Neural cell (in vitro differentiated cells): ENCODE data around the gene TCF15.

Experiments used
- EP300 ChIP-seq: fragments of 450-650 bp; conservative IDR thresholded peaks from 2 replicates; pipeline ENCODE4 v1.6.1; 2014; ENCODE audit warnings: antibody characterized with exemption, mild to moderate bottlenecking, moderate library complexity; ENCODE audit not compliant: poor library complexity, severe bottlenecking
- EZH2 ChIP-seq: fragments of 200-600, 300-800 bp; shearing (Covaris generic), sonication (generic); IDR thresholded peaks from 2 replicates; pipeline ENCODE4 v1.6.1; 2014; ENCODE audit warnings: antibody characterized with exemption, low read length, borderline replicate concordance, mild to moderate bottlenecking; ENCODE audit not compliant: insufficient read depth, poor library complexity, severe bottlenecking
- MXI1 ChIP-seq: fragments of 450-650 bp; conservative IDR thresholded peaks from 2 replicates; pipeline ENCODE4 v1.6.1; 2014; ENCODE audit warnings: antibody characterized with exemption, mild to moderate bottlenecking; ENCODE audit not compliant: poor library complexity, severe bottlenecking
- POLR2AphosphoS5 ChIP-seq: IDR thresholded peaks from 2 replicates; pipeline ENCODE4 v1.6.1; 2012
- RAD21 ChIP-seq: fragments of 450-650 bp; conservative IDR thresholded peaks from 2 replicates; pipeline ENCODE4 v1.6.1; 2014; ENCODE audit warnings: antibody characterized with exemption, mild to moderate bottlenecking, moderate library complexity
- REST ChIP-seq: IDR thresholded peaks from 2 replicates; pipeline ENCODE4 v1.6.1; 2012; ENCODE audit warnings: borderline replicate concordance
- TAF1 ChIP-seq: IDR thresholded peaks from 2 replicates; pipeline ENCODE4 v1.6.1; 2012; ENCODE audit warnings: low read depth
- TF ChIP-seq, protein P1 (sequence below): fragments of 450-650 bp; IDR thresholded peaks from 2 replicates; pipeline ENCODE4 v1.5.1; 2014; ENCODE audit warnings: antibody characterized with exemption, mild to moderate bottlenecking, moderate library complexity; ENCODE audit not compliant: poor library complexity, severe bottlenecking

- TF ChIP-seq, protein P1, sequence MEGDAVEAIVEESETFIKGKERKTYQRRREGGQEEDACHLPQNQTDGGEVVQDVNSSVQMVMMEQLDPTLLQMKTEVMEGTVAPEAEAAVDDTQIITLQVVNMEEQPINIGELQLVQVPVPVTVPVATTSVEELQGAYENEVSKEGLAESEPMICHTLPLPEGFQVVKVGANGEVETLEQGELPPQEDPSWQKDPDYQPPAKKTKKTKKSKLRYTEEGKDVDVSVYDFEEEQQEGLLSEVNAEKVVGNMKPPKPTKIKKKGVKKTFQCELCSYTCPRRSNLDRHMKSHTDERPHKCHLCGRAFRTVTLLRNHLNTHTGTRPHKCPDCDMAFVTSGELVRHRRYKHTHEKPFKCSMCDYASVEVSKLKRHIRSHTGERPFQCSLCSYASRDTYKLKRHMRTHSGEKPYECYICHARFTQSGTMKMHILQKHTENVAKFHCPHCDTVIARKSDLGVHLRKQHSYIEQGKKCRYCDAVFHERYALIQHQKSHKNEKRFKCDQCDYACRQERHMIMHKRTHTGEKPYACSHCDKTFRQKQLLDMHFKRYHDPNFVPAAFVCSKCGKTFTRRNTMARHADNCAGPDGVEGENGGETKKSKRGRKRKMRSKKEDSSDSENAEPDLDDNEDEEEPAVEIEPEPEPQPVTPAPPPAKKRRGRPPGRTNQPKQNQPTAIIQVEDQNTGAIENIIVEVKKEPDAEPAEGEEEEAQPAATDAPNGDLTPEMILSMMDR: no peak
- no peak for TF ChIP-seq POLR2AphosphoS5
- TF ChIP-seq REST: no peak
- no peak for TF ChIP-seq EZH2
- no peak for TF ChIP-seq EP300
- TF ChIP-seq RAD21: no peak
- TF ChIP-seq TAF1: no peak
- TF ChIP-seq MXI1: no peak
Observed at GRCh38 chr20:556984-557383, 53.1 kb downstream of the TCF15 start.
